GM23338 (cell line): ENCODE results near the gene HERC4. TPM values are rescaled to one million over a fixed set of nuclear protein-coding genes. Genes with fewer than 3 reads are reported as not detected.

Experiments used
- ATAC-seq: fragments of 200-7000 bp; cut with Tn5 transposase; 3 replicates; pipeline ENCODE4 v1.9.1; 2020
- DNase-seq: peaks from one replicate; pipeline ENCODE4 v3.0.0-alpha.2; 2015; ENCODE audit warnings: low spot score
- H2AFZ ChIP-seq: fragments of 200-600 bp; sonication (generic); 2 replicates; pipeline ENCODE4 v1.8.0; 2016; ENCODE audit warnings: antibody characterized with exemption, mild to moderate bottlenecking, moderate library complexity
- H3F3A ChIP-seq: fragments of 200-600 bp; sonication (generic); replicated peaks from 2 replicates; pipeline ENCODE4 v1.8.0; 2017; ENCODE audit warnings: antibody characterized with exemption, mixed run types, low read depth
- H3K27ac ChIP-seq: fragments of 200-600 bp; sonication (generic); 2 replicates; pipeline ENCODE4 v1.6.1; 2016; ENCODE audit warnings: low read depth
- H3K27me3 ChIP-seq: fragments of 200-600 bp; sonication (generic); 2 replicates; pipeline ENCODE4 v1.8.0; 2016; ENCODE audit warnings: mild to moderate bottlenecking, mixed run types, moderate library complexity; ENCODE audit not compliant: insufficient read depth
- H3K36me3 ChIP-seq: fragments of 200-600 bp; sonication (generic); 2 replicates; pipeline ENCODE4 v1.8.0; 2016; ENCODE audit warnings: mild to moderate bottlenecking; ENCODE audit not compliant: insufficient read depth
- H3K4me1 ChIP-seq: fragments of 200-600 bp; sonication (generic); 2 replicates; pipeline ENCODE4 v1.8.0; 2016; ENCODE audit warnings: mild to moderate bottlenecking, moderate library complexity; ENCODE audit not compliant: insufficient read depth
- H3K4me2 ChIP-seq: fragments of 200-600 bp; sonication (generic); 2 replicates; pipeline ENCODE4 v1.7.1; 2017; ENCODE audit warnings: mixed run types
- H3K4me3 ChIP-seq: fragments of 200-600 bp; sonication (generic); 2 replicates; pipeline ENCODE4 v1.6.1; 2016; ENCODE audit warnings: mixed run types
- H3K79me2 ChIP-seq: fragments of 200-600 bp; sonication (generic); replicated peaks from 2 replicates; pipeline ENCODE4 v1.8.0; 2017; ENCODE audit warnings: mild to moderate bottlenecking; ENCODE audit not compliant: insufficient read depth
- H3K9me2 ChIP-seq: fragments of 200-600 bp; sonication (generic); 2 replicates; pipeline ENCODE4 v1.8.0; 2017; ENCODE audit not compliant: insufficient read depth
- H4K20me1 ChIP-seq: fragments of 200-600 bp; sonication (generic); replicated peaks from 2 replicates; pipeline ENCODE4 v1.8.0; 2017; ENCODE audit warnings: mild to moderate bottlenecking; ENCODE audit not compliant: insufficient read depth
- H3K27ac Mint-ChIP-seq: 2 replicates; pipeline ENCODE4 v1.8.0; 2020; ENCODE audit warnings: inconsistent platforms, mild to moderate bottlenecking, moderate library complexity, mixed read lengths
- H3K27me3 Mint-ChIP-seq: 3 replicates; pipeline ENCODE4 v1.8.0; 2022; ENCODE audit warnings: low read depth, mild to moderate bottlenecking, moderate library complexity, mixed read lengths, inconsistent platforms; ENCODE audit not compliant: insufficient read depth, poor library complexity
- H3K36me3 Mint-ChIP-seq: 3 replicates; pipeline ENCODE4 v1.8.0; 2021; ENCODE audit warnings: low read depth, mild to moderate bottlenecking, inconsistent platforms, moderate library complexity, mixed read lengths
- H3K4me1 Mint-ChIP-seq: 3 replicates; pipeline ENCODE4 v1.8.0; 2020; ENCODE audit warnings: mild to moderate bottlenecking, inconsistent platforms, mixed read lengths
- H3K4me3 Mint-ChIP-seq: 3 replicates; pipeline ENCODE4 v1.8.0; 2021; ENCODE audit warnings: moderate library complexity, mild to moderate bottlenecking, inconsistent platforms, mixed read lengths
- H3K9me3 Mint-ChIP-seq: 3 replicates; pipeline ENCODE4 v1.8.0; 2020; ENCODE audit warnings: moderate library complexity, mild to moderate bottlenecking, inconsistent platforms, mixed read lengths
- CREB1 ChIP-seq: fragments of 250-450 bp; sonication (Bioruptor Pico); IDR thresholded peaks from 2 replicates; pipeline ENCODE4 v1.5.0; 2020; ENCODE audit warnings: low read depth, mild to moderate bottlenecking, moderate library complexity
- CTCF ChIP-seq, 2 experiments: fragments of 200-600 bp in 1 of 2; sonication (generic) in 1 of 2; conservative IDR thresholded peaks; 2 replicates each; pipeline versions ENCODE4 v1.5.1 to v1.6.1; 2016 to 2017; ENCODE audit warnings: antibody characterized with exemption in 2 of 2, low read depth in 2 of 2, mild to moderate bottlenecking in 2 of 2, moderate library complexity in 1 of 2
- EZH2 ChIP-seq: fragments of 200-600 bp; sonication (generic); IDR thresholded peaks from one replicate; pipeline ENCODE4 v1.8.0; 2017; ENCODE audit warnings: antibody characterized with exemption, mild to moderate bottlenecking, low read depth; ENCODE audit not compliant: unreplicated experiment
- EZH2phosphoT487 ChIP-seq: fragments of 200-600 bp; sonication (generic); IDR thresholded peaks from one replicate; pipeline ENCODE4 v1.8.1; 2018; ENCODE audit warnings: antibody characterized with exemption; ENCODE audit not compliant: unreplicated experiment
- JUNB ChIP-seq: IDR thresholded peaks from one replicate; pipeline ENCODE4 v1.6.1; 2016; ENCODE audit warnings: antibody characterized with exemption; ENCODE audit not compliant: unreplicated experiment
- NANOG ChIP-seq: IDR thresholded peaks from 2 replicates; pipeline ENCODE4 v1.6.1; 2016; ENCODE audit warnings: antibody characterized with exemption, borderline replicate concordance
- POLR2AphosphoS5 ChIP-seq: IDR thresholded peaks from 2 replicates; pipeline ENCODE4 v1.6.1; 2016; ENCODE audit warnings: antibody characterized with exemption, low read depth
- REST ChIP-seq: IDR thresholded peaks from one replicate; pipeline ENCODE4 v1.6.1; 2018; ENCODE audit warnings: antibody characterized with exemption; ENCODE audit not compliant: unreplicated experiment
- STAT1 ChIP-seq: IDR thresholded peaks from one replicate; pipeline ENCODE4 v1.6.1; 2016; ENCODE audit warnings: antibody characterized with exemption; ENCODE audit not compliant: unreplicated experiment
- ZNF114 ChIP-seq: fragments of 250-450 bp; sonication (Bioruptor Pico); IDR thresholded peaks from 2 replicates; pipeline ENCODE4 v1.5.0; 2020; ENCODE audit warnings: mild to moderate bottlenecking, moderate library complexity
- ZNF331 ChIP-seq: fragments of 250-450 bp; sonication (Bioruptor Pico); IDR thresholded peaks from 2 replicates; pipeline ENCODE4 v1.5.0; 2020; ENCODE audit warnings: low read depth, mild to moderate bottlenecking, moderate library complexity
- polyA plus RNA-seq: library from polyadenylated mRNA; unstranded; fragments of >200 nt; fragmentation: Nextera tagmentation; extraction: Ambion mirVana; gene quantifications from 2 replicates; pipeline ENCODE4 v1.2.1, GENCODE V29; 2016
- total RNA-seq: library from RNA; depleted of rRNA; stranded (reverse); fragments of >200 nt; shearing (Covaris generic); gene quantifications from 2 replicates; pipeline ENCODE4 v1.2.3, GENCODE V29; 2014

The HERC4 gene
- total and polyA plus RNA-seq, 2 experiments from 2014 or later = 20.1 to 67.2 TPM

- no peaks in the 10 kb centered on the region for H3K27me3 ChIP-seq
- Mint-ChIP-seq H3K27ac (no peak overlapping the region), H3K27me3 (peaks cover 6% of the 10 kb centered on the region), H3K4me1 (peaks cover 11% of the 10 kb centered on the region), H3K4me3 (no peak overlapping the region), H3K36me3 (no peaks in the 10 kb centered on the region), H3K9me3 (no peaks in the 10 kb centered on the region)
- H4K20me1 ChIP-seq = no peaks in the 10 kb centered on the region
- no peak overlapping the region for H3K4me2 ChIP-seq
- no peak overlapping the region for H3K4me3 ChIP-seq
- H3K4me1 ChIP-seq = peaks cover 8% of the 10 kb centered on the region
- H3K9me2 ChIP-seq = no peaks in the 10 kb centered on the region
- H3F3A ChIP-seq = no peaks in the 10 kb centered on the region
- TF ChIP-seq NANOG (no peak), ZNF331 (no peak), EZH2phosphoT487 (no peak), CREB1 (no peak), CTCF (conservative IDR thresholded peaks at IDR 0.05; ENCODE audit: low read depth in 2 of 2) (no peak)
- H3K36me3 ChIP-seq = no peaks in the 10 kb centered on the region
- no peak for ATAC-seq
- no peak overlapping the region for H3K27ac ChIP-seq
- no peak overlapping the region for H2AFZ ChIP-seq
- H3K79me2 ChIP-seq = no peaks in the 10 kb centered on the region
- no peak for DNase-seq
Measured at GRCh38 chr10:68092512-68092911, 17.4 kb upstream of the HERC4 start.

- no peaks in the 10 kb centered on the region for H3K36me3 ChIP-seq
- ATAC-seq = no peak
Measured at GRCh38 chr10:68090586-68090985, 15.5 kb upstream of the HERC4 start.

More at GRCh38 chr10:68090586-68090985, 15.5 kb upstream of the HERC4 start:
- peaks cover 18% of the 10 kb centered on the region for H3K4me1 Mint-ChIP-seq
- no peaks in the 10 kb centered on the region for H3K36me3 Mint-ChIP-seq
- no peak overlapping the region for H3K4me3 Mint-ChIP-seq
- H4K20me1 ChIP-seq = no peaks in the 10 kb centered on the region
- H3F3A ChIP-seq = no peaks in the 10 kb centered on the region
- no peak for DNase-seq
- H3K9me2 ChIP-seq = no peaks in the 10 kb centered on the region
- H3K79me2 ChIP-seq = no peaks in the 10 kb centered on the region
- H3K4me2 ChIP-seq = no peak overlapping the region
- H3K27me3 ChIP-seq = no peaks in the 10 kb centered on the region
- no peak overlapping the region for H3K27ac Mint-ChIP-seq
- no peaks in the 10 kb centered on the region for H3K9me3 Mint-ChIP-seq
- no peak overlapping the region for H3K27ac ChIP-seq
- H3K27me3 Mint-ChIP-seq = peaks cover 5% of the 10 kb centered on the region
- TF ChIP-seq ZNF331 = no peak
- no peak for TF ChIP-seq EZH2
- TF ChIP-seq REST = no peak
- TF ChIP-seq JUNB = no peak
- TF ChIP-seq CTCF (conservative IDR thresholded peaks at IDR 0.05; ENCODE audit: low read depth in 2 of 2) = no peak
- no peak for TF ChIP-seq POLR2AphosphoS5
- TF ChIP-seq EZH2phosphoT487 = no peak
- TF ChIP-seq STAT1 = no peak
- no peak for TF ChIP-seq NANOG
- TF ChIP-seq ZNF114 (CRISPR knock-in tag) = no peak
- H3K4me3 ChIP-seq = no peak overlapping the region
- peaks cover 13% of the 10 kb centered on the region for H3K4me1 ChIP-seq
- no peak overlapping the region for H2AFZ ChIP-seq
